GM18867 (cell line): Measurements from ENCODE around the gene DDT.
"Not testable (repeated sequence)": the region's sequence is repeated elsewhere in the genome, so short reads cannot be mapped to it uniquely, and the experiment has no call there.

Experiments used
- ATAC-seq: cut with Tn5 transposase; IDR thresholded peaks from one replicate; pipeline ENCODE4 v1.9.1; 2021; ENCODE audit warnings: mild to moderate bottlenecking, moderate library complexity; ENCODE audit not compliant: unreplicated experiment

Gene DDT

GRCh38 chr22:23974345-23974744 lies at the start of gene DDT:
TSS of gene DDT (minus strand) at chr22:23974441. CDS start at chr22:23974414, 27 bp downstream.
- ATAC-seq = peak; percentile 90

- no peak for ATAC-seq
These were observed 49.1 kb upstream of the DDT start for GRCh38 chr22:24023204-24023789.

GRCh38 chr22:24021304-24021703 lies 47.1 kb upstream of the DDT start:
- no peak for ATAC-seq

GRCh38 chr22:24016156-24016555 lies 41.9 kb upstream of the DDT start:
- ATAC-seq = no peak

GRCh38 chr22:24011735-24012068 lies 37.5 kb upstream of the DDT start:
- no peak for ATAC-seq

- no peak for ATAC-seq
These were observed 35.8 kb upstream of the DDT start for GRCh38 chr22:24010018-24010391.

GRCh38 chr22:24009227-24010017 lies 35.2 kb upstream of the DDT start:
- no peak for ATAC-seq

- ATAC-seq = no peak
These were observed 34.4 kb upstream of the DDT start for GRCh38 chr22:24008381-24009226.

- no peak for ATAC-seq
These were observed 33.7 kb upstream of the DDT start for GRCh38 chr22:24008022-24008283.

- ATAC-seq = no peak
These were observed 33.2 kb upstream of the DDT start for GRCh38 chr22:24007253-24008021.

GRCh38 chr22:24006914-24007214 lies 32.6 kb upstream of the DDT start:
- no peak for ATAC-seq

- no peak for ATAC-seq
These were observed 32.1 kb upstream of the DDT start for GRCh38 chr22:24006207-24006913.

GRCh38 chr22:24005201-24005600 lies 31.0 kb upstream of the DDT start, which contains the start of gene GSTT4:
TSS of gene GSTT4 (minus strand) at chr22:24005453. CDS start at chr22:24005356, 97 bp downstream.
- no peak for ATAC-seq

- no peak for ATAC-seq
These were observed 29.6 kb upstream of the DDT start for GRCh38 chr22:24003887-24004286.

GRCh38 chr22:24002851-24003250 lies 28.6 kb upstream of the DDT start:
- ATAC-seq = no peak

GRCh38 chr22:24002272-24002671 lies 28.0 kb upstream of the DDT start:
- no peak for ATAC-seq

GRCh38 chr22:24001314-24001713 lies 27.1 kb upstream of the DDT start:
- ATAC-seq = no peak

GRCh38 chr22:23999779-24000178 lies 25.5 kb upstream of the DDT start:
- not testable (repeated sequence) for ATAC-seq

- ATAC-seq = no peak
These were observed 22.9 kb upstream of the DDT start for GRCh38 chr22:23997092-23997491.

- ATAC-seq = not testable (repeated sequence)
These were observed 19.4 kb upstream of the DDT start for GRCh38 chr22:23993581-23994177.
